H1 (cell line): ENCODE results near the gene DSCAM.

Experiments
- POLR2A ChIP-seq, 2 experiments: IDR thresholded peaks; 1 replicate in 1 of 2; 2 replicates in 1 of 2; pipeline ENCODE4 v1.6.1; 2011; ENCODE audit warnings: low read depth in 2 of 2, low read length in 2 of 2, mild to moderate bottlenecking in 2 of 2; ENCODE audit errors: control extremely low read depth in 1 of 2
- ZNF274 ChIP-seq: IDR thresholded peaks from 2 replicates; pipeline ENCODE4 v1.7.0; 2012; ENCODE audit warnings: low read length, borderline replicate concordance; ENCODE audit errors: extremely low read depth
- TF ChIP-seq, protein P1 (sequence below), 3 experiments: IDR thresholded peaks; 1 replicate in 2 of 3; 2 replicates in 1 of 3; pipeline versions ENCODE4 v1.5.1 to v1.6.1; 2011; ENCODE audit warnings: low read length in 3 of 3, mild to moderate bottlenecking in 3 of 3, inconsistent platforms in 2 of 3, low read depth in 1 of 3, moderate library complexity in 1 of 3; ENCODE audit not compliant: insufficient read depth in 1 of 3; ENCODE audit errors: control extremely low read depth in 1 of 3

DNA sequence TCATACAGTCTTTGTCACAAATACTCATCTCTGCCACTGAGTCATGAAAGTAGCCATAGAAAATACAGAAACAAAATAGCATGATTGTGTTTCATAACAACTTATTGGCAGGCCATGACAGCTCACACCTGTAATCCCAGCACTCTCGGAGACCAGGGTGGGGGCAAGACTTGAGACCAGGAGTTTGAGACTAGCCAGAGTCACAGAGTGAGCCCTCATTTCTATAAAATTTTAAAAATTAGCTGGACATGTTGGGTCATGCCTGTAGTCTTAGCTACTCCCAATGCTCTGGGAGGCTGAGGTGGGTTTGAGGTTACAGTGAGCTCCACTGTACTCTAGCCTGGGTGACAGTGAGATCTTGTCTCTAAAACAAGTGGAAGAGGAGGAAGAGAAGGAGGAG lies 568.6 kb downstream of the DSCAM start:
- no peak for TF ChIP-seq ZNF274
- no peak for TF ChIP-seq POLR2A (IDR thresholded peaks at IDR 0.05; ENCODE audit: control extremely low read depth in 1 of 2, low read depth in 2 of 2, low read length in 2 of 2)
- TF ChIP-seq, protein P1, sequence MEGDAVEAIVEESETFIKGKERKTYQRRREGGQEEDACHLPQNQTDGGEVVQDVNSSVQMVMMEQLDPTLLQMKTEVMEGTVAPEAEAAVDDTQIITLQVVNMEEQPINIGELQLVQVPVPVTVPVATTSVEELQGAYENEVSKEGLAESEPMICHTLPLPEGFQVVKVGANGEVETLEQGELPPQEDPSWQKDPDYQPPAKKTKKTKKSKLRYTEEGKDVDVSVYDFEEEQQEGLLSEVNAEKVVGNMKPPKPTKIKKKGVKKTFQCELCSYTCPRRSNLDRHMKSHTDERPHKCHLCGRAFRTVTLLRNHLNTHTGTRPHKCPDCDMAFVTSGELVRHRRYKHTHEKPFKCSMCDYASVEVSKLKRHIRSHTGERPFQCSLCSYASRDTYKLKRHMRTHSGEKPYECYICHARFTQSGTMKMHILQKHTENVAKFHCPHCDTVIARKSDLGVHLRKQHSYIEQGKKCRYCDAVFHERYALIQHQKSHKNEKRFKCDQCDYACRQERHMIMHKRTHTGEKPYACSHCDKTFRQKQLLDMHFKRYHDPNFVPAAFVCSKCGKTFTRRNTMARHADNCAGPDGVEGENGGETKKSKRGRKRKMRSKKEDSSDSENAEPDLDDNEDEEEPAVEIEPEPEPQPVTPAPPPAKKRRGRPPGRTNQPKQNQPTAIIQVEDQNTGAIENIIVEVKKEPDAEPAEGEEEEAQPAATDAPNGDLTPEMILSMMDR (IDR thresholded peaks at IDR 0.05; ENCODE audit: control extremely low read depth in 1 of 3, insufficient read depth in 1 of 3, low read depth in 1 of 3, low read length in 3 of 3), result no peak
